Measurements from ENCODE around the gene KLK12. TPM values are rescaled to one million over a fixed set of nuclear protein-coding genes. Genes with fewer than 3 reads are reported as not detected.

KLK12 gene
- total and polyA plus RNA-seq, 2 of the 13 experiments (the other 11 are each of a cell fraction or from before 2014, with no cell fraction given): not detected

- intact Hi-C loops (cut with micrococcal nuclease; ENCODE audit: unreplicated experiment) (no loop called here), in situ Hi-C loops (cut with HindIII; ENCODE audit: extremely low pct_ligation_motif_present, low pct_unique_long_range_greater_than_20kb) (loop anchor here (25.0 kb wide), 1 partner anchor 139 kb away; no protein-coding TSS in a partner anchor)
- Histone ChIP-seq H4K20me1 (ENCODE audit: insufficient read depth, low read length) (no peaks in the 10 kb centered on the region), H3K9ac (ENCODE audit: insufficient read depth, low read depth, low read length) (no peak overlapping the region), H3K4me1 (ENCODE audit: insufficient read depth, low read length) (no peaks in the 10 kb centered on the region), H3K9me3 (ENCODE audit: low read length) (peaks cover 11% of the 10 kb centered on the region; the same call in 1 of the 2 replicates), H3K79me2 (ENCODE audit: insufficient read depth, low read length) (no peaks in the 10 kb centered on the region), H3K36me3 (replicated peaks in 1 of 2; ENCODE audit: control insufficient read depth in 1 of 2, insufficient read depth in 2 of 2, low read length in 2 of 2) (no peaks in the 10 kb centered on the region), H3K4me2 (ENCODE audit: low read depth, low read length) (no peak overlapping the region), H3K27ac (ENCODE audit: extremely low read length, insufficient read depth, low read length) (no peak overlapping the region), H3K27me3 (ENCODE audit: control insufficient read depth in 1 of 2, insufficient read depth in 2 of 2, low read length in 2 of 2) (peaks cover 0 to 3% of the 10 kb centered on the region in 2 experiments; a peak in 3 of 5 replicates), H2AFZ (ENCODE audit: low read length) (no peak overlapping the region), H3K4me3 (replicated peaks in 1 of 3; ENCODE audit: insufficient read depth in 1 of 3, low read depth in 2 of 3, low read length in 3 of 3) (no peak overlapping the region)
- ChIA-PET POLR2A (no interaction called here), CTCF (ENCODE audit: low intra/inter-chr PET ratio, low total read pairs) (no interaction called here)
- FAIRE-seq (no peak), DNase-seq (ENCODE audit: low spot score) (no peak), ATAC-seq (no peak)
- no TSS peak for BruUV-seq (replicated peaks)
- TF ChIP-seq RFX1 (IDR thresholded peaks at IDR 0.05) (no peak), MTA3 (CRISPR knock-in tag; IDR thresholded peaks at IDR 0.05) (no peak), ARID2 (CRISPR knock-in tag; IDR thresholded peaks at IDR 0.05; ENCODE audit: borderline replicate concordance) (no peak), NFYC (CRISPR knock-in tag; IDR thresholded peaks at IDR 0.05) (no peak), FOXC1 (CRISPR knock-in tag; IDR thresholded peaks at IDR 0.05; ENCODE audit: borderline replicate concordance) (no peak), ZNF616 (CRISPR knock-in tag; IDR thresholded peaks at IDR 0.05; ENCODE audit: low read depth) (no peak), PAX8 (CRISPR knock-in tag; IDR thresholded peaks at IDR 0.05; ENCODE audit: borderline replicate concordance) (no peak)
- TF ChIP-seq, protein P1, sequence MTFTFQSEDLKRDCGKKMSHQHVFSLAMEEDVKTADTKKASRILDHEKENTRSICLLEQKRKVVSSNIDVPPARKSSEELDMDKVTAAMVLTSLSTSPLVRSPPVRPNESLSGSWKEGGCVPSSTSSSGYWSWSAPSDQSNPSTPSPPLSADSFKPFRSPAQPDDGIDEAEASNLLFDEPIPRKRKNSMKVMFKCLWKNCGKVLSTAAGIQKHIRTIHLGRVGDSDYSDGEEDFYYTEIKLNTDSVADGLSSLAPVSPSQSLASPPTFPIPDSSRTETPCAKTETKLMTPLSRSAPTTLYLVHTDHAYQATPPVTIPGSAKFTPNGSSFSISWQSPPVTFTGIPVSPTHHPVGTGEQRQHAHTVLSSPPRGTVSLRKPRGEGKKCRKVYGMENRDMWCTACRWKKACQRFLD (CRISPR knock-in tag; IDR thresholded peaks at IDR 0.05; ENCODE audit: borderline replicate concordance): no peak
- 18% methylated on average over 5 of the region's 5 CpGs for WGBS (ENCODE audit: low lambda C conversion rate)
These were observed 41.2 kb upstream of the KLK12 start for GRCh38 chr19:51075998-51076397.

- no TSS peak for BruUV-seq (replicated peaks)
- intact Hi-C loops (cut with micrococcal nuclease; ENCODE audit: unreplicated experiment): no loop called here
- TF ChIP-seq, protein P2, sequence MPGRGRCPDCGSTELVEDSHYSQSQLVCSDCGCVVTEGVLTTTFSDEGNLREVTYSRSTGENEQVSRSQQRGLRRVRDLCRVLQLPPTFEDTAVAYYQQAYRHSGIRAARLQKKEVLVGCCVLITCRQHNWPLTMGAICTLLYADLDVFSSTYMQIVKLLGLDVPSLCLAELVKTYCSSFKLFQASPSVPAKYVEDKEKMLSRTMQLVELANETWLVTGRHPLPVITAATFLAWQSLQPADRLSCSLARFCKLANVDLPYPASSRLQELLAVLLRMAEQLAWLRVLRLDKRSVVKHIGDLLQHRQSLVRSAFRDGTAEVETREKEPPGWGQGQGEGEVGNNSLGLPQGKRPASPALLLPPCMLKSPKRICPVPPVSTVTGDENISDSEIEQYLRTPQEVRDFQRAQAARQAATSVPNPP (CRISPR knock-in tag; IDR thresholded peaks at IDR 0.05): no peak
- TF ChIP-seq, protein P3, sequence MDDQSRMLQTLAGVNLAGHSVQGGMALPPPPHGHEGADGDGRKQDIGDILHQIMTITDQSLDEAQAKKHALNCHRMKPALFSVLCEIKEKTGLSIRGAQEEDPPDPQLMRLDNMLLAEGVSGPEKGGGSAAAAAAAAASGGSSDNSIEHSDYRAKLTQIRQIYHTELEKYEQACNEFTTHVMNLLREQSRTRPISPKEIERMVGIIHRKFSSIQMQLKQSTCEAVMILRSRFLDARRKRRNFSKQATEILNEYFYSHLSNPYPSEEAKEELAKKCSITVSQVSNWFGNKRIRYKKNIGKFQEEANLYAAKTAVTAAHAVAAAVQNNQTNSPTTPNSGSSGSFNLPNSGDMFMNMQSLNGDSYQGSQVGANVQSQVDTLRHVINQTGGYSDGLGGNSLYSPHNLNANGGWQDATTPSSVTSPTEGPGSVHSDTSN (CRISPR knock-in tag; IDR thresholded peaks at IDR 0.05; ENCODE audit: borderline replicate concordance): no peak
- TF ChIP-seq ZNF589 (CRISPR knock-in tag; conservative IDR thresholded peaks at IDR 0.05) (no peak), DNMT1 (CRISPR knock-in tag; IDR thresholded peaks at IDR 0.05) (no peak), ZNF44 (CRISPR knock-in tag; IDR thresholded peaks at IDR 0.05) (no peak), NAIF1 (CRISPR knock-in tag; IDR thresholded peaks at IDR 0.05; ENCODE audit: borderline replicate concordance) (no peak), NR1H2 (CRISPR knock-in tag; IDR thresholded peaks at IDR 0.05; ENCODE audit: borderline replicate concordance, low read depth) (no peak)
These were observed 36.2 kb upstream of the KLK12 start for GRCh38 chr19:51071095-51071405.

More at GRCh38 chr19:51071095-51071405, 36.2 kb upstream of the KLK12 start:
- H3K9ac ChIP-seq (ENCODE audit: insufficient read depth, low read depth, low read length): no peak overlapping the region
- H2AFZ ChIP-seq (ENCODE audit: low read length): no peak overlapping the region
- H3K79me2 ChIP-seq (ENCODE audit: insufficient read depth, low read length): no peaks in the 10 kb centered on the region
- no peaks in the 10 kb centered on the region for H3K4me1 ChIP-seq (ENCODE audit: insufficient read depth, low read length)
- H3K36me3 ChIP-seq (replicated peaks in 1 of 2; ENCODE audit: control insufficient read depth in 1 of 2, insufficient read depth in 2 of 2, low read length in 2 of 2): no peaks in the 10 kb centered on the region
- ChIA-PET POLR2A (no interaction called here), CTCF (ENCODE audit: low intra/inter-chr PET ratio, low total read pairs) (no interaction called here)
- ATAC-seq: no peak
- no peaks in the 10 kb centered on the region; a peak in 2 of 5 replicates for H3K27me3 ChIP-seq (ENCODE audit: control insufficient read depth in 1 of 2, insufficient read depth in 2 of 2, low read length in 2 of 2)
- in situ Hi-C loops (cut with HindIII; ENCODE audit: extremely low pct_ligation_motif_present, low pct_unique_long_range_greater_than_20kb): no loop called here
- no peaks in the 10 kb centered on the region for H4K20me1 ChIP-seq (ENCODE audit: insufficient read depth, low read length)
- DNase-seq (ENCODE audit: low spot score): no peak
- no peak overlapping the region for H3K4me2 ChIP-seq (ENCODE audit: low read depth, low read length)
- peaks cover 11% of the 10 kb centered on the region; the same call in 1 of the 2 replicates for H3K9me3 ChIP-seq (ENCODE audit: low read length)
- WGBS (ENCODE audit: low lambda C conversion rate): 35% methylated on average over 4 of the region's 4 CpGs
- no peak overlapping the region for H3K4me3 ChIP-seq (replicated peaks in 1 of 3; ENCODE audit: insufficient read depth in 1 of 3, low read depth in 2 of 3, low read length in 3 of 3)
- no peak for FAIRE-seq
- no peak overlapping the region for H3K27ac ChIP-seq (ENCODE audit: extremely low read length, insufficient read depth, low read length)

All from HepG2 (cell line).